ENCODE measurements around the gene SUFU.

DNA sequence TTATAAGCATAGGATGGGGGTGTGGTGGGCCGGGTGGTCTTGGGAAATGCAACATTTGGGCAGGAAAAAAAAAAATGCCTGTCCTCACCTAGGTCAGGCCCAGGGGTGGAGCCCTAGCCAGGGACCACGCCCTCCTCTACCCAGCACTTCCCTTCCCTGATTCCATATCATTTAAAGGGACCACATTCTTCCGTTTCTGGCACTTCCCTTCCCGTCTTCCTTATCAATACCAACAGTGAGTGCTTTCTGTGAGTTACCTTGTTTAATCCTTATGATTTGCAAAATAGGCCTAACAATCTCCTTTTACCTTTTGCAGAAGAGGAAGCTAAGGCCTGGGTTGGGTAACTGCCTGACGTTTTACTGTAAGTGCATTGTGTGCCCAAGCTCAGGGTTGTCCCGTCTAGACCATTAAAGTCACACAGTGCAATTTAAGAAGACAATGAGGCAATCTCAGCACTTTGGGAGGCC is 35.8 kb upstream of the SUFU start:
- TF ChIP-seq TBP (IDR thresholded peaks at IDR 0.05; ENCODE audit: low read depth, low read length), result no peak
- no peak for TF ChIP-seq TAF1 (IDR thresholded peaks at IDR 0.05; ENCODE audit: low read depth, low read length)
- no peak for TF ChIP-seq USF2 (IDR thresholded peaks at IDR 0.05; ENCODE audit: low read length)
- TF ChIP-seq POLR2A (IDR thresholded peaks at IDR 0.05; ENCODE audit: control extremely low read depth in 1 of 2, low read depth in 2 of 2, low read length in 2 of 2), result no peak
- no peak for TF ChIP-seq JUN (IDR thresholded peaks at IDR 0.05; ENCODE audit: low read depth, low read length)
- TF ChIP-seq EZH2 (IDR thresholded peaks at IDR 0.05; ENCODE audit: low read depth, low read length, severe bottlenecking), result no peak
- TF ChIP-seq HDAC6 (IDR thresholded peaks at IDR 0.05; ENCODE audit: low read depth, low read length), result no peak
- TF ChIP-seq CTCF (IDR thresholded peaks at IDR 0.05; ENCODE audit: control extremely low read depth in 1 of 3, insufficient read depth in 1 of 3, low read depth in 1 of 3, low read length in 3 of 3), result no peak
- TF ChIP-seq GABPA (IDR thresholded peaks at IDR 0.05; ENCODE audit: borderline replicate concordance, insufficient read depth, low read length), result no peak
- no peak for TF ChIP-seq TCF12 (IDR thresholded peaks at IDR 0.05; ENCODE audit: low read depth, low read length)
- no peak for TF ChIP-seq SIN3A (conservative IDR thresholded peaks at IDR 0.05 in 1 of 2, IDR thresholded peaks at IDR 0.05 in 1 of 2; ENCODE audit: low read depth in 1 of 2, low read length in 2 of 2)
- TF ChIP-seq POLR2AphosphoS5 (IDR thresholded peaks at IDR 0.05; ENCODE audit: low read depth, low read length), result no peak
- no peak for TF ChIP-seq BCL11A (IDR thresholded peaks at IDR 0.05; ENCODE audit: low read depth in 2 of 2, low read length in 2 of 2)

Measured in H1 (cell line).